DOHH2 (cell line): ENCODE measurements around the gene SURF1.

Experiments used
- H3F3A ChIP-seq: fragments of 200-600 bp; sonication (generic), shearing (Covaris generic); 2 replicates; pipeline ENCODE4 v1.6.0; 2016; ENCODE audit warnings: antibody characterized with exemption, mild to moderate bottlenecking; ENCODE audit not compliant: control insufficient read depth, insufficient read depth
- H3K27ac ChIP-seq: fragments of 200-600 bp; sonication (generic); 2 replicates; pipeline ENCODE4 v1.5.1; 2014; ENCODE audit warnings: low read depth, mild to moderate bottlenecking, low read length, moderate library complexity
- H3K27me3 ChIP-seq: fragments of 200-600 bp; sonication (generic); 2 replicates; pipeline ENCODE4 v1.6.1; 2014; ENCODE audit warnings: mild to moderate bottlenecking, low read length, mixed read lengths; ENCODE audit not compliant: control insufficient read depth
- H3K36me3 ChIP-seq: fragments of 200-600 bp; sonication (generic); 2 replicates; pipeline ENCODE4 v1.6.1; 2014; ENCODE audit warnings: mild to moderate bottlenecking, low read length, moderate library complexity, mixed read lengths; ENCODE audit not compliant: control insufficient read depth
- H3K4me1 ChIP-seq: fragments of 200-600 bp; sonication (generic); 2 replicates; pipeline ENCODE4 v1.6.1; 2014; ENCODE audit warnings: mild to moderate bottlenecking, low read length, mixed read lengths; ENCODE audit not compliant: control insufficient read depth
- H3K4me2 ChIP-seq: fragments of 200-600 bp; sonication (generic); 2 replicates; pipeline ENCODE4 v1.6.0; 2014; ENCODE audit warnings: mild to moderate bottlenecking, low read length, moderate library complexity
- H3K4me3 ChIP-seq: fragments of 200-600 bp; sonication (generic); 2 replicates; pipeline ENCODE4 v1.5.1; 2014; ENCODE audit warnings: mild to moderate bottlenecking, low read length, mixed read lengths
- H3K79me2 ChIP-seq: fragments of 200-600 bp; sonication (generic); 2 replicates; pipeline ENCODE4 v1.6.1; 2014; ENCODE audit warnings: mild to moderate bottlenecking, low read length, mixed read lengths; ENCODE audit not compliant: control insufficient read depth
- H3K9me2 ChIP-seq: fragments of 200-600 bp; sonication (generic); replicated peaks from 2 replicates; pipeline ENCODE4 v1.6.1; 2014; ENCODE audit warnings: mild to moderate bottlenecking, low read length, mixed read lengths; ENCODE audit not compliant: control insufficient read depth
- H3K9me3 ChIP-seq: fragments of 200-600 bp; sonication (generic); 2 replicates; pipeline ENCODE4 v1.6.1; 2014; ENCODE audit warnings: antibody characterized with exemption, low read length, mixed read lengths; ENCODE audit not compliant: control insufficient read depth, insufficient read depth
- H4K20me1 ChIP-seq: fragments of 200-600 bp; sonication (generic); 2 replicates; pipeline ENCODE4 v1.6.0; 2014; ENCODE audit warnings: low read depth, mild to moderate bottlenecking, antibody characterized with exemption, low read length, moderate library complexity; ENCODE audit not compliant: control insufficient read depth, insufficient read depth
- CTCF ChIP-seq: fragments of 200-600 bp; sonication (generic); IDR thresholded peaks from one replicate; pipeline ENCODE4 v1.5.1; 2014; ENCODE audit warnings: antibody characterized with exemption, mild to moderate bottlenecking, low read depth, low read length; ENCODE audit not compliant: poor library complexity, severe bottlenecking
- EZH2phosphoT487 ChIP-seq: fragments of 200-600 bp; sonication (generic); IDR thresholded peaks from 2 replicates; pipeline ENCODE4 v1.6.1; 2017; ENCODE audit warnings: borderline replicate concordance, mild to moderate bottlenecking, antibody characterized with exemption, low read length, moderate library complexity, mixed read lengths

The SURF1 gene

DNA sequence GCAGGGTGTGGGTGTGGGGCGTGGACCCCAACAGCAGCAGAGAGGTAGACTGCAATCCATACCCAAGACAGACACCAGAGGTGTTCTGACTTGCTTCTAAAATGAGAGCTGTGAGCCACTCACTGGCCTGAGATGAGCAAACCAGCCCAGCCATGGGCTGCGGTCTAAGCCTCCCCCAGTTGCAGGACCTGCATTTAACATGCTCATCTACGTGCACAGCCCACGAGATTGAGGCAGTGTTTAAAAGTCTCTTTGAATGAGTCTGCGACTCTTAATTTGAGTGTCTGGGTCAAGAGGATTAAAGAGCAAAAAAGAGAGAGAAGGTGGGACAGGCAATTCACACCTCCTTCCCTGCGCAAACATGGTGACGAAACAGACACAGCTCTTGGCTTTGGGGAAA is 13.6 kb upstream of the SURF1 start:
- Histone ChIP-seq H3F3A (peaks cover 5% of the 10 kb centered on the region; the same call in 1 of the 2 replicates), H3K27me3 (no peaks in the 10 kb centered on the region), H4K20me1 (peaks cover 35% of the 10 kb centered on the region), H3K36me3 (peaks cover 87% of the 10 kb centered on the region), H3K4me1 (peaks cover 47% of the 10 kb centered on the region), H3K79me2 (peaks cover 89% of the 10 kb centered on the region), H3K4me3 (no peak overlapping the region; the same call in 1 of the 2 replicates), H3K9me2 (no peaks in the 10 kb centered on the region), H3K27ac (peak overlapping the region; percentile 71; the same call in 1 of the 2 replicates), H3K4me2 (peak overlapping the region; percentile 76), H3K9me3 (no peaks in the 10 kb centered on the region)
- TF ChIP-seq CTCF: no peak
- TF ChIP-seq EZH2phosphoT487: no peak

- TF ChIP-seq CTCF: no peak
- TF ChIP-seq EZH2phosphoT487: no peak
- H3K27ac ChIP-seq: no peak overlapping the region
- H3K4me3 ChIP-seq: no peak overlapping the region
- H3K36me3 ChIP-seq: peaks cover 90% of the 10 kb centered on the region
- H3K9me2 ChIP-seq: no peaks in the 10 kb centered on the region
- no peaks in the 10 kb centered on the region for H3K9me3 ChIP-seq
- peaks cover 32% of the 10 kb centered on the region for H4K20me1 ChIP-seq
- H3F3A ChIP-seq: peaks cover 5% of the 10 kb centered on the region; the same call in 1 of the 2 replicates
- no peak overlapping the region for H3K4me2 ChIP-seq
- no peaks in the 10 kb centered on the region for H3K27me3 ChIP-seq
- H3K79me2 ChIP-seq: peaks cover 84% of the 10 kb centered on the region
- H3K4me1 ChIP-seq: peaks cover 44% of the 10 kb centered on the region
Measured at GRCh38 chr9:133369422-133369821, 13.1 kb upstream of the SURF1 start.

DNA sequence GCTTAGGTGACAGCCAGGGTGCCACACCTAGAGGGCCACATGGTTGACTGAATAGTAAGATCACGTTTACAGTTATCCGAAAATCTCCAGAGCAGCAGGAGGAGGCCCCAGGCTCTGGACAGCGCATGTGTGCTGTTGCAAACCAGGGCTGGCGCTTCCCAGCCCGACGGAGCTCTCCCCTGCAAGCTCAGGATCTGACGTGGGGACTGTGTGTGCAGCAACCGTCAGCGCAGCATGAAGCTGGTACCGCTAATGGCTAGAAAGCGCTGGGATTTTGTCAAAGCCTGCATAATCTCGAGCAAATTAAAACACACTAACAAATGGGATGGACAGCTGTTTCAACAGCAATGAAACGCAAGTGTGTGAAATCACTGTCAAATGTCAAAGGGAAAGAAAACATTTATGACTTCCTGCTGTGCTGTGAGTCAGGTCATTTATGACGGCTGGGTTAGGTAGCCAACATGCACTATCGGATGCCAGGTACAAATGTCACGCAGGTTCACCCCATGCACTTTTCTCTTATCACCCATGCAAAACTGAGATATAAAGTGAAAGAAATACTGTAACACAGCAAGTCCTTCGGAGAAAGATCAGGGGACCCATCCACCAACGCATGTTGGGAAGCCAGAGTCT is 12.1 kb upstream of the SURF1 start:
- H3K9me3 ChIP-seq: no peaks in the 10 kb centered on the region
- H3K4me2 ChIP-seq: no peak overlapping the region
- H3K9me2 ChIP-seq: no peaks in the 10 kb centered on the region
- peaks cover 94% of the 10 kb centered on the region for H3K36me3 ChIP-seq
- H3K4me1 ChIP-seq: peaks cover 38% of the 10 kb centered on the region
- H3K4me3 ChIP-seq: no peak overlapping the region
- H3K27ac ChIP-seq: no peak overlapping the region
- H3K27me3 ChIP-seq: no peaks in the 10 kb centered on the region
- H3F3A ChIP-seq: peaks cover 5% of the 10 kb centered on the region; the same call in 1 of the 2 replicates
- peaks cover 73% of the 10 kb centered on the region for H3K79me2 ChIP-seq
- no peak for TF ChIP-seq CTCF
- TF ChIP-seq EZH2phosphoT487: no peak
- peaks cover 35% of the 10 kb centered on the region for H4K20me1 ChIP-seq
